Astrocyte of the spinal cord (primary cell): Measurements from ENCODE around the gene PGBD4.

ENCODE experiments used
- DNase-seq: peaks from one replicate; pipeline ENCODE4 v3.0.0; 2011; ENCODE audit warnings: low read depth, low spot score
- H3K4me3 ChIP-seq: 2 replicates; pipeline ENCODE4 v1.5.1; 2011; ENCODE audit warnings: low read depth, mild to moderate bottlenecking, low read length, moderate library complexity
- CTCF ChIP-seq: IDR thresholded peaks from 2 replicates; pipeline ENCODE4 v1.5.1; 2012; ENCODE audit warnings: low read depth, mild to moderate bottlenecking, low read length, inconsistent platforms
- in situ Hi-C: cut with HindIII; loops from 2 replicates; pipeline ENCODE4 v1.10.0; 2017; ENCODE audit warnings: low sequenced_read_pairs

PGBD4 gene

GRCh38 chr15:34147371-34148140 lies 45.7 kb downstream of the PGBD4 start:
- TF ChIP-seq CTCF = no peak
- in situ Hi-C loops = no loop called here
- H3K4me3 ChIP-seq = no peak overlapping the region
- DNase-seq = peak; percentile 14

- in situ Hi-C loops = no loop called here
- H3K4me3 ChIP-seq = no peak overlapping the region
- no peak for TF ChIP-seq CTCF
- DNase-seq = peak; percentile 4
Measured at GRCh38 chr15:34154725-34155204, 52.9 kb downstream of the PGBD4 start.

GRCh38 chr15:34155859-34156258 lies 54.0 kb downstream of the PGBD4 start:
- in situ Hi-C loops = no loop called here
- no peak for DNase-seq
- no peak for TF ChIP-seq CTCF
- H3K4me3 ChIP-seq = no peak overlapping the region
